NAMALWA (cell line): ENCODE measurements around the gene NT5DC4.

ENCODE experiments used
- DNase-seq: peaks from one replicate; pipeline ENCODE4 v3.0.0-alpha.2; 2015; ENCODE audit warnings: low spot score

NT5DC4 gene

DNA sequence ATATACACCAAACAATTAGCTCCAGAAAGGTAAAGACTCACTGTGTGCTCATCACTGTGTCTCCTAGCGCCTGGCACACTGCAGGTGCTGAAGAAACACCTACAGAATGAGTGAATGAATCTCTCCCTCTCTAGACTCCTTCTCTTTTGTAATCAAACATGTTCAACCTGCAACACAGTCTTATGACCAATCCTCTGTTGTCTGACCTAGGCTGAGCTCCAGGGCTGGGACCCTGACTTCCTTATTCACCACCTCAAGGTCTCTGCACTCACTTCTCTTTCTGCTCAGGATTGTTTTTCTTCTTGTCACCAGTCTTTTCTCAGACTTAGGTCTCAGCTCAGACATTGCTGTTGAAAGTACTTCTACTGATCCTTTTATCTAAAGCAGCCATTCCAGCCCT, 33.7 kb downstream of the NT5DC4 start:
- no peak for DNase-seq

GRCh38 chr2:112755444-112755843, 34.6 kb downstream of the NT5DC4 start:
- DNase-seq: no peak

GRCh38 chr2:112756207-112756606, 35.4 kb downstream of the NT5DC4 start:
- DNase-seq: no peak

GRCh38 chr2:112757265-112757664, 36.4 kb downstream of the NT5DC4 start:
- no peak for DNase-seq

- no peak for DNase-seq
Observed at GRCh38 chr2:112758711-112759110, 37.9 kb downstream of the NT5DC4 start.

- DNase-seq: no peak
Observed at GRCh38 chr2:112760149-112760548, 39.3 kb downstream of the NT5DC4 start.

DNA sequence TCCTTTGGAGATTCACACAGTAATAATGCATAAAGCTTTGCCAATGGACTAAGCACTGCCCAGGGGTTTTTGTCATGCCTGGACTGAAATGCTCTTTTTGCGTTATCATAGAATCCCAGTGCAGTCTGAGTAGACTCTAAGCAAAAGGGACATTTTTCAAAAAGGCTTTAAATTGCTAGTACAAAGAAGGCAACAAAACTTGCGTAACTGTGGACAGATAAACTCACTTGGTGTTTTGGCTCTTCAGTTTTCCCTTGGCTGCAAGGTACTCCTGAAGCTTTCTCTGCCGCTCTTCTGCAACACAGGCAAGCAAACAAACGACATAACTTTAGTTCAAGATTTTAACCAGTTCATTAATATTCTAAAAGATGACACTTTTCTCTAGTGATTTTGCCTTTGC, 41.5 kb downstream of the NT5DC4 start:
- no peak for DNase-seq

- DNase-seq: peak; percentile 98
Observed at GRCh38 chr2:112764071-112765044, 43.5 kb downstream of the NT5DC4 start, which contains the start of gene CKAP2L. CKAP2L (minus strand) TSS chr2:112764609; CDS start chr2:112764598, 11 bp downstream.

GRCh38 chr2:112765251-112765650, 44.4 kb downstream of the NT5DC4 start:
- peak; percentile 24 for DNase-seq

DNA sequence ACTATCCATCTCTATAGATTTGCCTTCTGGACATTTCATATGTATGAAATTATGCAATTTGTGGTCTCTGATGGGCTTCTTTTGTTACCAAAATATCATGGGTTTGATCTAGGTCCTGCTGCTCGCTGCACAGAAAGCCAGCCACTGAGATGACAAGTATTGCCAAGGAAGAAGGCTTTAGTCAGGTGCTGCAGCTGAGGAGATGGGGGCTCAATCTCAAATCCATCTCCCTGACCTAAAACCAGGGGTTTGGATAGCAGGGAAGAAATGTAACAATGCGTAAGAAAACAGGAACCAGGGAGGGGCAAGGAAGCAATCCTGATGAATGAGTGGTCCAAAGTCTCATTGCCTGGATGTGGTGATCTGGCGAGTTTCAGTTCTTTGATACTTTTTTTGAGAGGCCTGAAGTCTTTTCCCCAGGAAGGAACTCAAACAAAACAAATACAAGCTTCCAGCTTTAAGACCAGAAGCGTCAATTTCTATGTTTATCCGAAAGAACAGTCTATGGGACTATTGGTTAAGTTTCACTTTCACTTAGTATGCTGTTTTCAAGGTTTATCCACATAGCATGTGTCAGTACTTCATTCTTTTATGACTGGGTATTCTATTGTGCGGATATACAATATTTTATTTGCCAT, 47.0 kb downstream of the NT5DC4 start:
- DNase-seq: no peak

GRCh38 chr2:112768432-112768831, 47.6 kb downstream of the NT5DC4 start:
- DNase-seq: no peak

DNA sequence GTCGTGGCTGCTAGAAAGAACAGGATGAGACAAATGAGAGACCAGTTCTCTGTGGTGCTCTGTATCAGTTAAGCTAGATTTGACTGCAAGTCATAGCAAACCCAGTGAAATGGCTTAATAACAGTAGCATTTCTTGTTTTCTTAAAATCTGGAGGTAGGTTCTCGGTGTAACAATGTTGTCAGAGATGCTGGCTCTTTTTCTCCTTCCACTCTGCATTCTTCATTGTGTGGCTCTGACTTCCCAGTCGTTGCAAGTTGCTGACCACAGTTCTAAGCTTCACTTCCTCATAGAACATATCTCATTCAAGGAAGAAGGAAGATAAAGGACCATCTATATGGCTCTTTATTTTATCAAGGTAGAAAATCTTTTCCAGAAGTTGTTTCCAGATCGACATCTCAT, 51.5 kb downstream of the NT5DC4 start:
- DNase-seq: no peak

DNA sequence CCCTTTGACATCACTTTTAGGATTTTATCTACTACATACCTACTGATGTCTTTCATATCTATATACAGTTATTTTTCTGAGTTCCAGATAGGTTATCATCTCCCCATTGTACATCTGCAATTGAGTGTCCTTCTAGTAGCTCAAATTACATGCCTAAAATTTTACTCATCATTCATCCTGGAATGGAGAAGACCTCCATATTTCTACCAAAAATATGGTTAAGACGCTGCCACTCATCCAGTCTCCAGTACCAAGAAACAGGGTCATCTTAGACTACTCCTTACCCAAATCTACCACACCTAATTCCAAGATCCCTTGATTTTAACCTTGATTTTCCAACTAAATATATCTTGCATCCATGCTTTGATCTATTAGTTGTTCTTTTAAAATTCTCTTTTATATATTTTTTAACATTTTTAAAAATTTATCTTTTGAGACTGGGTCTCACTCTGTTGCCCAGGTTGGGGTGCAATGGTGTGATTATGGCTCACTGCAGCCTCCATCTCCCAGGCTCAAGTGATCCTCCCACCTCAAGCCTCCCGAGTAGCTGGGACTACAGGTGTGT, 52.2 kb downstream of the NT5DC4 start:
- DNase-seq: no peak

GRCh38 chr2:112773556-112773955, 52.7 kb downstream of the NT5DC4 start:
- no peak for DNase-seq

GRCh38 chr2:112774536-112775285, 53.9 kb downstream of the NT5DC4 start:
- no peak for DNase-seq

DNA sequence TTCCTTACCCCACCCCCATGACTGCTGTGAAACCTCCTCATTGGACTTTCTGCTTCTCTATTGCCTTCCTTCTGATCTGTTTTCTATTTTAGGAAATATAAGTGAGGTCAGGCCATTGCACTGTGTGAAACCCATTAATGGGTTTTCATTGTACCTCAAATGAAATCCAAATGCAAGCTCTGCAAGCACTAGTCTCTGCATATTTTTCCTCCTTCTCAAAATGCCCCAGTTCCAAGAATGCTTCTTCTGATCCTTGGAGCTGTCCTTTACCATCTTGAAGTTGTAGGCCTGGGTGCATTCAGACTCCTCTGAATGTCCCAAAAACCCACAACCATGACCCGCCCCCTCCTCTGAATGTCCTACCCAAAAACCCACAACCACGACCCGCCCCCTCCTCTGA, 55.3 kb downstream of the NT5DC4 start:
- DNase-seq: no peak

- DNase-seq: no peak
Observed at GRCh38 chr2:112777036-112777435, 56.2 kb downstream of the NT5DC4 start.

GRCh38 chr2:112779598-112779997, 58.8 kb downstream of the NT5DC4 start:
- no peak for DNase-seq

GRCh38 chr2:112782234-112782799, 61.5 kb downstream of the NT5DC4 start:
- DNase-seq: no peak

DNA sequence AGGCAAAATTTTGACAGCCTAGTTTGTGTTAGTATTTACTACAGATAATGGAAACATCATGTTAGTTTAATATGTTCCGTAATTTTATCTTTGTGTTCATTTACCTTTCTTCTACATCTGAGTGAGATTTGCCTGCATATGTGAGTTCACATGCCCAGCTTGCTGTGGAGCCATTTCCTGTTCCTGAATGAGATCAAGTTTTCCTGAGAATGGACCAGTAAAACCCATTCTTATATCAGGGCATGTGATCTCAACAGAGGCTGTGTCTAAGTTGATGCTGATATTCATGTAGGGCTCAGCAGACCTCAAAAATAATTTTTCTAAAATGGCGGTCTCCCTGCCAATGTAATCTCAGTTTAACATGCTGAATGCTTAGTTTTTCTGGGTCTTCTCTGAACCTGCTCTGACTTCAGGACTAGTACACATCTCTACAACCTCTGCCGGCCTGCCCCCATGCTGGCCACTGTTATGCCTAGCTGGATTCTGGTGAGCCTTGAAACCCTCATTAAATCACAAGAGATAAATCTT, 62.4 kb downstream of the NT5DC4 start:
- no peak for DNase-seq
